H9 (cell line): Measurements from ENCODE around the gene PARVB. TPM values are rescaled to one million over a fixed set of nuclear protein-coding genes. Genes with fewer than 3 reads are reported as not detected.

Source experiments
- DNase-seq: peaks from one replicate; pipeline ENCODE4 v3.0.0-alpha.2; 2017
- H2AFZ ChIP-seq: one replicate; pipeline ENCODE4 v1.6.1; 2013; ENCODE audit warnings: mild to moderate bottlenecking, low read length, control low read depth, moderate library complexity
- H2AK5ac ChIP-seq: 2 replicates; pipeline ENCODE4 v1.6.1; 2013; ENCODE audit warnings: low read length, control low read depth, mixed read lengths; ENCODE audit not compliant: insufficient read length
- H2BK120ac ChIP-seq: one replicate; pipeline ENCODE4 v1.6.1; 2013; ENCODE audit warnings: low read depth, mild to moderate bottlenecking, low read length, control low read depth, inconsistent platforms; ENCODE audit not compliant: poor library complexity, severe bottlenecking
- H2BK12ac ChIP-seq: 2 replicates; pipeline ENCODE4 v1.6.1; 2013; ENCODE audit warnings: low read length, control low read depth, mixed read lengths, low read depth; ENCODE audit not compliant: insufficient read length
- H2BK15ac ChIP-seq: 2 replicates; pipeline ENCODE4 v1.6.1; 2013; ENCODE audit warnings: low read depth, low read length, control low read depth
- H2BK20ac ChIP-seq: one replicate; pipeline ENCODE4 v1.6.1; 2013; ENCODE audit warnings: low read depth, mild to moderate bottlenecking, low read length, control low read depth, inconsistent platforms; ENCODE audit not compliant: poor library complexity, severe bottlenecking
- H2BK5ac ChIP-seq: 2 replicates; pipeline ENCODE4 v1.6.1; 2013; ENCODE audit warnings: low read length, control low read depth, mixed read lengths; ENCODE audit not compliant: insufficient read length
- H3K14ac ChIP-seq: 2 replicates; pipeline ENCODE4 v1.6.1; 2013; ENCODE audit warnings: low read length, control low read depth; ENCODE audit not compliant: insufficient read depth
- H3K18ac ChIP-seq: 2 replicates; pipeline ENCODE4 v1.6.1; 2013; ENCODE audit warnings: low read depth, mild to moderate bottlenecking, mixed read lengths, low read length, control low read depth; ENCODE audit not compliant: insufficient read length
- H3K23ac ChIP-seq: 2 replicates; pipeline ENCODE4 v1.6.1; 2013; ENCODE audit warnings: low read length, control low read depth, mixed read lengths, low read depth; ENCODE audit not compliant: insufficient read length
- H3K23me2 ChIP-seq: 2 replicates; pipeline ENCODE4 v1.6.1; 2013; ENCODE audit warnings: low read depth, mild to moderate bottlenecking, mixed read lengths, low read length, control low read depth; ENCODE audit not compliant: insufficient read length, poor library complexity, severe bottlenecking
- H3K27ac ChIP-seq: 2 replicates; pipeline ENCODE4 v1.5.1; 2013; ENCODE audit warnings: low read length, control low read depth, mixed read lengths, low read depth; ENCODE audit not compliant: insufficient read length
- H3K27me3 ChIP-seq: 2 replicates; pipeline ENCODE4 v1.6.1; 2013; ENCODE audit warnings: low read length, control low read depth, inconsistent platforms; ENCODE audit not compliant: insufficient read depth
- H3K4ac ChIP-seq: 2 replicates; pipeline ENCODE4 v1.6.1; 2013; ENCODE audit warnings: low read depth, mild to moderate bottlenecking, control low read depth, inconsistent platforms, low read length, moderate library complexity
- H3K4me1 ChIP-seq: 2 replicates; pipeline ENCODE4 v1.6.1; 2013; ENCODE audit warnings: low read length, control low read depth, inconsistent platforms; ENCODE audit not compliant: insufficient read depth
- H3K4me2 ChIP-seq: 2 replicates; pipeline ENCODE4 v1.6.1; 2013; ENCODE audit warnings: low read length, control low read depth, mixed read lengths; ENCODE audit not compliant: insufficient read length, insufficient read depth
- H3K56ac ChIP-seq: 2 replicates; pipeline ENCODE4 v1.6.1; 2013; ENCODE audit warnings: low read depth, mild to moderate bottlenecking, mixed read lengths, low read length, control low read depth; ENCODE audit not compliant: insufficient read length
- H3K79me1 ChIP-seq: 2 replicates; pipeline ENCODE4 v1.6.1; 2013; ENCODE audit warnings: low read depth, mild to moderate bottlenecking, moderate library complexity, low read length, control low read depth, inconsistent platforms; ENCODE audit not compliant: insufficient read depth, poor library complexity, severe bottlenecking
- H3K79me2 ChIP-seq: 2 replicates; pipeline ENCODE4 v1.6.1; 2013; ENCODE audit warnings: low read length, control low read depth, inconsistent platforms; ENCODE audit not compliant: insufficient read depth
- H3K9ac ChIP-seq: 2 replicates; pipeline ENCODE4 v1.6.1; 2013; ENCODE audit warnings: low read length, control low read depth, mixed read lengths; ENCODE audit not compliant: insufficient read length; ENCODE audit errors: extremely low read depth
- H3K9me3 ChIP-seq: one replicate; pipeline ENCODE4 v1.6.1; 2013; ENCODE audit warnings: low read depth, low read length, inconsistent platforms; ENCODE audit not compliant: control insufficient read depth
- H3T11ph ChIP-seq: one replicate; pipeline ENCODE4 v1.6.1; 2013; ENCODE audit warnings: mild to moderate bottlenecking, low read length, control low read depth, inconsistent platforms
- H4K20me1 ChIP-seq: one replicate; pipeline ENCODE4 v1.6.1; 2013; ENCODE audit not compliant: control insufficient read depth, insufficient read length, insufficient read depth
- H4K5ac ChIP-seq: 2 replicates; pipeline ENCODE4 v1.6.1; 2013; ENCODE audit warnings: low read depth, mild to moderate bottlenecking, mixed read lengths, low read length, control low read depth; ENCODE audit not compliant: insufficient read length
- H4K8ac ChIP-seq: replicated peaks from 2 replicates; pipeline ENCODE4 v1.6.1; 2013; ENCODE audit warnings: low read length, control low read depth, mixed read lengths, low read depth; ENCODE audit not compliant: insufficient read length
- H4K91ac ChIP-seq: 2 replicates; pipeline ENCODE4 v1.6.1; 2013; ENCODE audit warnings: low read depth, mild to moderate bottlenecking, moderate library complexity, mixed read lengths, low read length, control low read depth; ENCODE audit not compliant: insufficient read length
- H3K27ac Mint-ChIP-seq, 3 experiments: 2 replicates in 2 of 3; 3 replicates in 1 of 3; pipeline ENCODE4 v1.8.0; 2020 to 2021; ENCODE audit warnings: mixed read lengths in 3 of 3, mild to moderate bottlenecking in 1 of 3, moderate library complexity in 1 of 3
- H3K27me3 Mint-ChIP-seq: 2 replicates; pipeline ENCODE4 v1.8.0; 2021; ENCODE audit warnings: low read depth, mild to moderate bottlenecking, moderate library complexity, mixed read lengths
- H3K36me3 Mint-ChIP-seq, 3 experiments: 2 replicates in 2 of 3; 3 replicates in 1 of 3; pipeline ENCODE4 v1.8.0; 2020 to 2021; ENCODE audit warnings: low read depth in 3 of 3, mixed read lengths in 3 of 3; ENCODE audit not compliant: insufficient read depth in 1 of 3
- H3K4me1 Mint-ChIP-seq, 2 experiments: 2 replicates each; pipeline ENCODE4 v1.8.0; 2020; ENCODE audit warnings: mixed read lengths in 2 of 2
- H3K4me3 Mint-ChIP-seq, 2 experiments: 2 replicates in 1 of 2; 3 replicates in 1 of 2; pipeline ENCODE4 v1.8.0; 2020 to 2021; ENCODE audit warnings: mild to moderate bottlenecking in 2 of 2, mixed read lengths in 2 of 2, moderate library complexity in 1 of 2
- H3K9me3 Mint-ChIP-seq, 2 experiments: 2 replicates in 1 of 2; 3 replicates in 1 of 2; pipeline ENCODE4 v1.8.0; 2020; ENCODE audit warnings: mild to moderate bottlenecking in 2 of 2, mixed read lengths in 2 of 2, moderate library complexity in 1 of 2
- WGBS: extraction: QIAGEN DNeasy Blood & Tissue Kit; methylation state at CpG from one replicate; pipeline ENCODE4 v1.1.7; 2013; ENCODE audit warnings: missing lambda C conversion rate, low lambda C conversion rate, mixed read lengths; ENCODE audit not compliant: insufficient read length; ENCODE audit errors: extremely low coverage; 5-methylcytosine and 5-hydroxymethylcytosine counted together
- total RNA-seq: library from RNA; stranded (reverse); gene quantifications from 2 replicates; pipeline ENCODE4 v1.2.1, GENCODE V29; 2021
- TF ChIP-seq, protein P1 (sequence below): fragments of 200-600 bp; sonication (generic); conservative IDR thresholded peaks from 3 replicates; pipeline ENCODE4 v1.8.0; 2021; ENCODE audit warnings: antibody characterized with exemption, mild to moderate bottlenecking

The PARVB gene
- total RNA-seq, 1 experiment from 2014 or later: 15.6 TPM

DNA sequence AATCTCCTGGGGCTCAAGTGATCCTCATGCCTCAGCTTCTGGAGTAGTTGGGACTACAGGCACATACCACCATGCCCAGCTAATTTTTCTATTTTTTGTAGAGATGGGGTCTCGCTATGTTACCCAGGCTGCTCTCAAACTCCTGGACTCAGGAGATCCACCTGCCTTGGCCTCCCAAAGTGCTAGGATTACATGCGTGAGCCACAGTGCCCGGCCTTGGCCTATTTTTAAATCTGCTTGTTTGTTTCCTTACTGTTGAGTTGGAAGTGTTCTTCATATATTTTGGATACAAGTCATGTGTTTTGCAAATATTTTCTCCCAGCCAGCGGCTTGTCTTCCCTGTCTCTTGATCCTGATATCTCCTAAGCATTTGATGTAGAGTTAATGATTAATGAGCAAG, 5.0 kb downstream of the PARVB start:
- no peak for DNase-seq
- Histone ChIP-seq H2BK120ac (no peak overlapping the region), H4K8ac (no peak overlapping the region), H3K56ac (no peak overlapping the region), H3K79me1 (no peaks in the 10 kb centered on the region), H4K5ac (no peak overlapping the region), H3K4me1 (no peaks in the 10 kb centered on the region; the same call in 1 of the 2 replicates), H3K27me3 (no peaks in the 10 kb centered on the region), H3K27ac (no peak overlapping the region), H2AK5ac (no peak overlapping the region), H3K4me2 (no peak overlapping the region), H3K23me2 (peaks cover 4% of the 10 kb centered on the region), H2BK15ac (no peak overlapping the region), H4K20me1 (no peaks in the 10 kb centered on the region), H3K14ac (no peak overlapping the region), H3T11ph (no peak overlapping the region), H2AFZ (no peak overlapping the region), H3K4ac (no peak overlapping the region), H3K9ac (no peak overlapping the region), H3K23ac (no peak overlapping the region), H3K79me2 (no peaks in the 10 kb centered on the region), H2BK12ac (no peak overlapping the region), H3K9me3 (no peaks in the 10 kb centered on the region), H2BK5ac (no peak overlapping the region), H3K18ac (no peak overlapping the region), H4K91ac (no peak overlapping the region), H2BK20ac (no peak overlapping the region)
- no CpG with 5 or more reads among the region's 4 CpGs for WGBS
- Mint-ChIP-seq H3K4me1 (peaks cover 25 to 26% of the 10 kb centered on the region in 2 experiments), H3K36me3 (no peaks in the 10 kb centered on the region), H3K9me3 (no peaks in the 10 kb centered on the region), H3K27ac (no peak overlapping the region), H3K27me3 (peaks cover 9% of the 10 kb centered on the region), H3K4me3 (no peak overlapping the region)
- TF ChIP-seq, protein P1, sequence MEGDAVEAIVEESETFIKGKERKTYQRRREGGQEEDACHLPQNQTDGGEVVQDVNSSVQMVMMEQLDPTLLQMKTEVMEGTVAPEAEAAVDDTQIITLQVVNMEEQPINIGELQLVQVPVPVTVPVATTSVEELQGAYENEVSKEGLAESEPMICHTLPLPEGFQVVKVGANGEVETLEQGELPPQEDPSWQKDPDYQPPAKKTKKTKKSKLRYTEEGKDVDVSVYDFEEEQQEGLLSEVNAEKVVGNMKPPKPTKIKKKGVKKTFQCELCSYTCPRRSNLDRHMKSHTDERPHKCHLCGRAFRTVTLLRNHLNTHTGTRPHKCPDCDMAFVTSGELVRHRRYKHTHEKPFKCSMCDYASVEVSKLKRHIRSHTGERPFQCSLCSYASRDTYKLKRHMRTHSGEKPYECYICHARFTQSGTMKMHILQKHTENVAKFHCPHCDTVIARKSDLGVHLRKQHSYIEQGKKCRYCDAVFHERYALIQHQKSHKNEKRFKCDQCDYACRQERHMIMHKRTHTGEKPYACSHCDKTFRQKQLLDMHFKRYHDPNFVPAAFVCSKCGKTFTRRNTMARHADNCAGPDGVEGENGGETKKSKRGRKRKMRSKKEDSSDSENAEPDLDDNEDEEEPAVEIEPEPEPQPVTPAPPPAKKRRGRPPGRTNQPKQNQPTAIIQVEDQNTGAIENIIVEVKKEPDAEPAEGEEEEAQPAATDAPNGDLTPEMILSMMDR: no peak
